ENCODE measurements around the gene BTRC.

GRCh38 chr10:101529207-101529606 is 175.2 kb downstream of the BTRC start:
- TF ChIP-seq CTCF (conservative IDR thresholded peaks at IDR 0.05; ENCODE audit: low read depth, low read length), result no peak
- no peak for TF ChIP-seq EZH2phosphoT487 (IDR thresholded peaks at IDR 0.05; ENCODE audit: borderline replicate concordance, low read length)

All from PC-3 (cell line).